Caco-2 (cell line): ENCODE data around the gene ARHGEF1. TPM values are rescaled to one million over a fixed set of nuclear protein-coding genes. Genes with fewer than 3 reads are reported as not detected.

Experiments used
- BruUV-seq: library from RNA; stranded (reverse); fragments of 400-500 nt; replicated peaks from 2 replicates; lab custom pipeline; 2021; lab: Mats Ljungman, UMichigan
- CTCF ChIA-PET: fragments of 300-600 bp; sonication (Branson Sonifier 250); formaldehyde crosslinking; loops from one replicate; lab custom pipeline; 2022; ENCODE audit warnings: antibody characterized with exemption; lab: Charles Lee
- POLR2A ChIA-PET: fragments of 300-600 bp; sonication (Branson Sonifier 250); formaldehyde crosslinking; loops from one replicate; lab custom pipeline; 2022; ENCODE audit warnings: antibody characterized with exemption; lab: Charles Lee
- DNase-seq, 2 experiments: peaks; one replicate each; pipeline versions ENCODE4 v3.0.0 to v3.0.0-alpha.2; 2020 to 2022
- H3K27me3 ChIP-seq: replicated peaks from 2 replicates; pipeline ENCODE4 v1.6.0; 2011; ENCODE audit warnings: low read length; ENCODE audit not compliant: control insufficient read depth, insufficient read depth
- H3K36me3 ChIP-seq: 2 replicates; pipeline ENCODE4 v1.5.1; 2011; ENCODE audit warnings: low read length; ENCODE audit not compliant: control insufficient read depth, insufficient read depth
- H3K4me1 ChIP-seq: fragments of 250-450 bp; sonication (Bioruptor Pico); 2 replicates; pipeline ENCODE4 v1.5.1; 2020; ENCODE audit warnings: mild to moderate bottlenecking
- H3K4me3 ChIP-seq: 2 replicates; pipeline ENCODE4 v1.5.1; 2011; ENCODE audit warnings: low read depth, mild to moderate bottlenecking, control low read depth, low read length
- H3K9me3 ChIP-seq: fragments of 250-450 bp; sonication (Bioruptor Pico); 2 replicates; pipeline ENCODE4 v1.5.1; 2020; ENCODE audit warnings: mild to moderate bottlenecking, moderate library complexity
- H3K27ac Mint-ChIP-seq: one replicate; pipeline ENCODE4 v1.8.0; 2022; ENCODE audit warnings: mixed read lengths; ENCODE audit not compliant: unreplicated experiment
- H3K27me3 Mint-ChIP-seq: one replicate; pipeline ENCODE4 v1.8.0; 2022; ENCODE audit warnings: mixed read lengths; ENCODE audit not compliant: insufficient read depth, unreplicated experiment
- H3K36me3 Mint-ChIP-seq: one replicate; pipeline ENCODE4 v1.8.0; 2022; ENCODE audit warnings: mild to moderate bottlenecking, mixed read lengths; ENCODE audit not compliant: insufficient read depth, unreplicated experiment
- H3K4me1 Mint-ChIP-seq: one replicate; pipeline ENCODE4 v1.8.0; 2022; ENCODE audit warnings: low read depth, mixed read lengths; ENCODE audit not compliant: unreplicated experiment
- H3K4me3 Mint-ChIP-seq: one replicate; pipeline ENCODE4 v1.8.0; 2022; ENCODE audit warnings: mild to moderate bottlenecking, moderate library complexity, mixed read lengths; ENCODE audit not compliant: unreplicated experiment
- H3K9me3 Mint-ChIP-seq: one replicate; pipeline ENCODE4 v1.8.0; 2022; ENCODE audit warnings: mixed read lengths; ENCODE audit not compliant: unreplicated experiment
- intact Hi-C: fragments of 100-400 bp; cut with micrococcal nuclease; formaldehyde crosslinking; loops from one replicate; pipeline ENCODE4 v1.10.0; 2022; ENCODE audit not compliant: unreplicated experiment
- total RNA-seq: library from RNA; stranded (reverse); gene quantifications from 2 replicates; pipeline ENCODE4 v1.2.3, GENCODE V29; 2022
- TF ChIP-seq, protein P1 (sequence below), 2 experiments: fragments of 200-600 bp in 1 of 2; IDR thresholded peaks; 1 replicate in 1 of 2; 2 replicates in 1 of 2; pipeline versions ENCODE4 v1.5.1 to v1.8.0; 2011 to 2022; ENCODE audit warnings: antibody characterized with exemption in 1 of 2, control low read depth in 1 of 2, inconsistent platforms in 1 of 2, low read depth in 1 of 2, low read length in 1 of 2, mild to moderate bottlenecking in 1 of 2, moderate library complexity in 1 of 2; ENCODE audit not compliant: insufficient read depth in 1 of 2, severe bottlenecking in 1 of 2, unreplicated experiment in 1 of 2

The ARHGEF1 gene
- total RNA-seq, 1 experiment from 2014 or later: 63.5 TPM

DNA sequence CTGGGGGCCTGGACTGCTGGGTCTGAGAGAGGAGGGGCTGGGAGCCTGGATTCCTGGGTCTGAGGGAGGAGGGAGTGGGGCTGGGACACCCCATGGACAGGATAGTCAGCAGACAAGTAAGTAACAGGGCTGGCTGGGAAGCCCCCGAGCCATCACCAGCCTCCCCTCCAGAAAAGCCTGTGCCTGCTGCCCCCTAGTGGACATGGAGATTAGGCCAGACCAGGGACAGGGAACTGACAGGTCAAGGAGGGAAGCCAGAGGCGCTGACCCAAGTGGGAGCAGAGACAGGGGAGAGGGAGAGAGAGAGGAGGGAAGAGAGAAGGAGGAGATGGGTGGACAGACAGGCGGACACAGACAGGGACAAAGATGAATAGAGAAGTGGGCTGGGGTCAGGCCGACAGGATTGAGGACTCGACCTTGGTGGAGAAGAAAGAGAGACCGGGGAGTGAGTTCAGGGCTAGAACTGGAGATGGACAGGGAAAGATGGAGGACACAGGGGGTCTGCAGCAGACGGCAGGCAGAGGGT, 51.9 kb downstream of the ARHGEF1 start:
- Mint-ChIP-seq H3K27me3 (peaks cover 10% of the 10 kb centered on the region), H3K36me3 (no peaks in the 10 kb centered on the region), H3K4me1 (peaks cover 23% of the 10 kb centered on the region), H3K27ac (no peak overlapping the region), H3K9me3 (no peaks in the 10 kb centered on the region), H3K4me3 (no peak overlapping the region)
- peak; percentile 87 to 90 for DNase-seq
- Histone ChIP-seq H3K27me3 (no peaks in the 10 kb centered on the region), H3K4me1 (peaks cover 16% of the 10 kb centered on the region), H3K9me3 (no peaks in the 10 kb centered on the region), H3K4me3 (no peak overlapping the region), H3K36me3 (no peaks in the 10 kb centered on the region)
- CTCF ChIA-PET: interaction anchor here (0.6 to 1.4 kb wide), 4 partner anchors 38 to 571 kb away, joined by 3 to 5 read pairs (median 4); no protein-coding TSS in a partner anchor
- TF ChIP-seq, protein P1, sequence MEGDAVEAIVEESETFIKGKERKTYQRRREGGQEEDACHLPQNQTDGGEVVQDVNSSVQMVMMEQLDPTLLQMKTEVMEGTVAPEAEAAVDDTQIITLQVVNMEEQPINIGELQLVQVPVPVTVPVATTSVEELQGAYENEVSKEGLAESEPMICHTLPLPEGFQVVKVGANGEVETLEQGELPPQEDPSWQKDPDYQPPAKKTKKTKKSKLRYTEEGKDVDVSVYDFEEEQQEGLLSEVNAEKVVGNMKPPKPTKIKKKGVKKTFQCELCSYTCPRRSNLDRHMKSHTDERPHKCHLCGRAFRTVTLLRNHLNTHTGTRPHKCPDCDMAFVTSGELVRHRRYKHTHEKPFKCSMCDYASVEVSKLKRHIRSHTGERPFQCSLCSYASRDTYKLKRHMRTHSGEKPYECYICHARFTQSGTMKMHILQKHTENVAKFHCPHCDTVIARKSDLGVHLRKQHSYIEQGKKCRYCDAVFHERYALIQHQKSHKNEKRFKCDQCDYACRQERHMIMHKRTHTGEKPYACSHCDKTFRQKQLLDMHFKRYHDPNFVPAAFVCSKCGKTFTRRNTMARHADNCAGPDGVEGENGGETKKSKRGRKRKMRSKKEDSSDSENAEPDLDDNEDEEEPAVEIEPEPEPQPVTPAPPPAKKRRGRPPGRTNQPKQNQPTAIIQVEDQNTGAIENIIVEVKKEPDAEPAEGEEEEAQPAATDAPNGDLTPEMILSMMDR (IDR thresholded peaks at IDR 0.05; ENCODE audit: insufficient read depth in 1 of 2, low read depth in 1 of 2, low read length in 1 of 2, severe bottlenecking in 1 of 2, unreplicated experiment in 1 of 2): peak; percentile 88 to 93
- intact Hi-C loops: loop anchor here (1.0 to 2.0 kb wide), 3 partner anchors 16 to 62 kb away; no protein-coding TSS in a partner anchor
- POLR2A ChIA-PET: no interaction called here
- BruUV-seq: no TSS peak

DNA sequence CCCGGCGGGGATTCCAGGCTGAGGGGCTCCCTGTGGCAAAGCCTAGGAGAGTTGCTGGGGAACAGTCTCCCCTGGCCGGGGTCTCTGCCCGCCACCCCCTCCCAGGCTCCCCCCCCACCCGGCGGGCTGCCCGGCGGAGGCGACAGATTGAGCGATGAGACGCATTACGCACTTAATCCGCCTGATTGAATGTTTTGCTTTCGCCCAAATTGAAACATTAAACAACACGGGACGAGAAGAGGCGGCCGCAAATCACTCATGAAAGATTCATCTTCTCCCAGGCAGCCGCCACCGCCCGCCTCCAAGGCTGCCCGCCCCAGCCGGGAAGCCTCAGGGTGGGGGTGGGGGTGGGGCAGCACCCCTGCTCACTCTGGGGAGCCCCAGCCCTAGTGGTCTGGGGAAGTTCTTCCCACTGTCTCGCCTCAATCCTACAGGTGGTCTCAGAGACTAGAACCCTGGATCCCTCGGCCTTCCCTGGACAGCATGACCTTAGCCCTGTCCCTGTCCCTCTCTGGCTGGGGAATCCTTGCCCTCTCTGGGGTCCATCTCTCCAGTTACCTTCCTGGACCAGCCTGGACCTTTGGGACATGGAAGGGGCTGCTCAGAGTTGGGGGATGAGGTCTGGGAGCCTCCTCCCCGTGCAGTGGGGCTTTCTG, 52.9 kb downstream of the ARHGEF1 start:
- Mint-ChIP-seq H3K4me1 (peaks cover 23% of the 10 kb centered on the region), H3K27me3 (peaks cover 10% of the 10 kb centered on the region), H3K9me3 (no peaks in the 10 kb centered on the region), H3K36me3 (no peaks in the 10 kb centered on the region), H3K27ac (no peak overlapping the region), H3K4me3 (no peak overlapping the region)
- ChIA-PET CTCF (interaction anchor here (1.4 kb wide), 1 partner anchor 48 kb away, joined by 4 read pairs; no protein-coding TSS in a partner anchor), POLR2A (no interaction called here)
- Histone ChIP-seq H3K36me3 (no peaks in the 10 kb centered on the region), H3K9me3 (no peaks in the 10 kb centered on the region), H3K4me1 (peaks cover 6% of the 10 kb centered on the region), H3K4me3 (no peak overlapping the region), H3K27me3 (no peaks in the 10 kb centered on the region)
- no TSS peak for BruUV-seq
- intact Hi-C loops: loop anchor here (1.0 to 2.0 kb wide), 3 partner anchors 15 to 63 kb away; no protein-coding TSS in a partner anchor
- TF ChIP-seq, protein P1 (IDR thresholded peaks at IDR 0.05; ENCODE audit: insufficient read depth in 1 of 2, low read depth in 1 of 2, low read length in 1 of 2, severe bottlenecking in 1 of 2, unreplicated experiment in 1 of 2): no peak
- DNase-seq: no peak

GRCh38 chr19:41936416-41936850, 53.4 kb downstream of the ARHGEF1 start:
- intact Hi-C loops: no loop called here
- no peaks in the 10 kb centered on the region for H3K36me3 ChIP-seq
- TF ChIP-seq, protein P1 (IDR thresholded peaks at IDR 0.05; ENCODE audit: insufficient read depth in 1 of 2, low read depth in 1 of 2, low read length in 1 of 2, severe bottlenecking in 1 of 2, unreplicated experiment in 1 of 2): no peak
- no peak for DNase-seq
- H3K4me3 ChIP-seq: no peak overlapping the region
- BruUV-seq: no TSS peak
- no peaks in the 10 kb centered on the region for H3K27me3 ChIP-seq
- CTCF ChIA-PET: no interaction called here
- Mint-ChIP-seq H3K9me3 (no peaks in the 10 kb centered on the region), H3K27me3 (peaks cover 10% of the 10 kb centered on the region), H3K4me1 (peaks cover 23% of the 10 kb centered on the region), H3K36me3 (no peaks in the 10 kb centered on the region), H3K27ac (no peak overlapping the region), H3K4me3 (no peak overlapping the region)
- no peaks in the 10 kb centered on the region for H3K9me3 ChIP-seq
- H3K4me1 ChIP-seq: 0 out of 2 replicates have a peak, but pooled peaks cover 2% of the 10 kb centered on the region
- POLR2A ChIA-PET: no interaction called here
